ENCODE results near the gene PI4KA.

Gene PI4KA

GRCh38 chr22:20792221-20792965 is 66.2 kb downstream of the PI4KA start:
- no peak for DNase-seq

- no peak for DNase-seq
Measured at GRCh38 chr22:20788627-20789344, 69.8 kb downstream of the PI4KA start.

DNA sequence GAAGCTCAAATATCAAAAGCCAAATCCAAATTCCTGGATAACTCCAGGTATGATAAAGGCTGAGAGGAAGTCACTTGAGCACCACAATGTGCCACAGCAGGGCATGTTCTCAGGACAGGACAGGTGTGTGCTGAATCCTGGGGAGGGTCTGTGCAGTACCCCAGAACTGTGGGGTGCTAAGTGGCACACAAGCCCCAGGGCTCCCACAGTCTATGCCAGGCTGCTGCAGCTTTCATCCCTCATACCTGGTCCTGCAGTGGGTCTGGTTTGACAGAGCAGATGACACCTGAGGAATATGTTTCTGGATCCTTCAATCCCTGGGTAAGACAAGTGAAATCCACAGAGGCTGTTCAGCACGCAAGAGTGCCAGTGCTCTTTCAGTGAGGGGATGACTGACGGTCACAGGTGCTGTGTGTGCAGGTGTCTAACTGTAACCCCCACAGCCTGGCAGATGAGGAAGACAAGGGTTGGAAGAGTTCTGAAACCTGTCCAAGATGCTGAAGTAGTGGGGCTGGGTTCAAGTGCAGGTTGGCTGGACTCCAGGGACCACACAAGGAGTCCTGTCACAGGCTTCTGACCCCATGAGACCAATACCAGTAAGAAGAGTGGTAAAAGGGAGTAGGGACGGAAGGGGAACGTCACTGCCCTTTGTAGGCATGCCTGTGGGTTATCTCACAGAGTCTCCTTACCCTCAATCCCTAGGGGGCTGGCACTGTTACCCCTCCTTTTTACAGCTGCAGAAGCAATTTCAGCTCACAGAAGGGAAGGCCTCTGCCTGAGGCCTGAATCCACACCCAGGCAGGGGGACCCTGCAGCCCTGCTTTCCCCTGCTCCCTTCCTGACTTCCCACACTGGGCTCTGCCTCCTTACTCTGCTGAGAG is 70.6 kb downstream of the PI4KA start:
- DNase-seq: no peak

DNA sequence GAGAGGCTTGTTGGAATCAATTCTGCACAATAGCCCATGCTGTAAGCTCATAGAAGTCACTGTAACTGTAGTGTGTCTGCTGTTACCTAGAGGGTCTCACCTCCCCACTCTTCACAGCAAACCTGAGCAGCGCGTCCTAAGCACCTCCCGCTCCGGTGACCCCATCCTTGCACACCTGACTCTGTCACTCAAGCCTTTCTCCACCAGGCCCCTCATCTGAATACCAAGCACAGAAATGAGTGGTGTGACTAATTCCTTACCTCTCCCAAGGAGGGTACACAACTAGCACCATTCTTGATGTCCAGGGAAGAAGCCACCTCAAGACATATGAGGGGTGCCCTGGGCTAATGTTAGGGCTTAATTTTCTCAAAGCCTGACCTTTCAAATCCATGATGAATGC is 71.4 kb downstream of the PI4KA start:
- DNase-seq: no peak

DNA sequence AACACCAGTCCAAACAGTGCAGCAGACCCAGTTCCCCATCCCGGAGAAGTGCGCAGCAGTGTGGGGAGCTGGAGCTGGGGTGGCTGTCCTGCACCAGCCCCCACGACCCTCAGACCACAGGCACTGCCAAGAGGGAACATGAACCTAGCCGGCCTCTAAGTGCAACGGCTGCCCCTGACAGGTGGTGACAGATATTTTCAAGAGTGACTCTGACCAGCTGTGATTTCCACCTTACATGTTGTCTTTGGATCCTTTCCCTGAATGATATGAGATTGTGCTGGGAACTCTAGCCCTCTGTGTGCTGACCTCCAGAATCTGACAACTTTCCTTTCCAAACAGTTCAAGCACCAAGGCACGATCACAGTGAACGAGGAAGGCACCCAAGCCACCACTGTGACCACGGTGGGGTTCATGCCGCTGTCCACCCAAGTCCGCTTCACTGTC is 72.1 kb downstream of the PI4KA start:
- no peak for DNase-seq

DNA sequence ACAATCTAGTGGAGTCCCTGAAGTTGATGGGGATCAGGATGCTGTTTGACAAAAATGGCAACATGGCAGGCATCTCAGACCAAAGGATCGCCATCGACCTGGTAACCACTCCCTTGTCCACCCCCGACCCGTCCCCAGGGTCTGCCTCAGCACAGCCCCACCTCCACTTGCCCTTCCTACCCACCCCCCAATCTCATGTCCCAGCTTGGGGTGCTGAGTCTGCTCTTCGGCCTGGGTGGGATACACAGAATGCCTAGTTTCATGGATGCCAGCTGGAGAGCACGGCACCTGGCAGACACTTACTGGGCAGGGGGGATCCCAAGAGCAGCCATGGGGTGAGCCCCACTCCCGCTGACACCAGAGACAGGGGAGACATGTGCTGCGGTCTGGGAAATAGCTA is 72.6 kb downstream of the PI4KA start:
- DNase-seq: no peak

- DNase-seq: no peak
Measured at GRCh38 chr22:20785415-20785814, 73.2 kb downstream of the PI4KA start.

- peak; percentile 46 for DNase-seq
Measured at GRCh38 chr22:20783844-20784723, 74.5 kb downstream of the PI4KA start.

- DNase-seq: no peak
Measured at GRCh38 chr22:20783300-20783673, 75.3 kb downstream of the PI4KA start.

GRCh38 chr22:20782596-20783299 is 75.9 kb downstream of the PI4KA start:
- DNase-seq: no peak

GRCh38 chr22:20782083-20782482 is 76.5 kb downstream of the PI4KA start:
- DNase-seq: no peak

DNA sequence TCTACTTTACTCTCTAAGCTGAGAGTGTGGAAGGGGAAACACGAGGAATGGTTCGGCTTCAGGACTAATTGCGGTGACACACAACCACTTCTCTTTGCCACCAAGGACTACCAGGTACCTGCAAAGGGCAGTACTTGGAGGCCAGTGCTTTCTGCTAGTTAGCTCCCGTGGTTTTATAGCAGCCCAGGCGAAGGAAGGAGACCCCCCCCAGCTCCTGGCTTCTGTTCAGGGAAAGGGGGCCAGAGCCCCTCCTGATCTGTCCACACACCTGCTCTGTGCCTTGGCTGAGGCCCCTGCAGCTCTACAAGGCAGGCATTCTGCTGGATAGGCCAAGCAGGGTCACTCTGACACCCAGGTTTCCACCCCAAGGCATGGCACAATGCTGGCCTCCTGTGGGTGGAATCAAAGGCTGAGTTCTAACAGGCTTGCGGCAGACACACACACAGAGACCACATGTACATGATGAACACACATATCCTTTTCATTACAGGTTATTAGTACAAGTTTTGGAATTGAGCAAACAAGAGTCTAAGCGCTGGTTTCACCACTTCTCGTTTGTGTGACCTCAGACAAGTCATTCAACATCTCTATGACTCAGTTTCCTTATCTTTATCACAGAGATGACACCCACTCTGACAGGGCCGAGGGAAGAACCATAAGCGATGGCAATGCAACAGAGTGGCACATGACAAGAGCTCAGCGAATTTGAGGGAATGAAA is 77.2 kb downstream of the PI4KA start:
- DNase-seq: no peak

GRCh38 chr22:20779818-20780158 is 78.8 kb downstream of the PI4KA start:
- no peak for DNase-seq

DNA sequence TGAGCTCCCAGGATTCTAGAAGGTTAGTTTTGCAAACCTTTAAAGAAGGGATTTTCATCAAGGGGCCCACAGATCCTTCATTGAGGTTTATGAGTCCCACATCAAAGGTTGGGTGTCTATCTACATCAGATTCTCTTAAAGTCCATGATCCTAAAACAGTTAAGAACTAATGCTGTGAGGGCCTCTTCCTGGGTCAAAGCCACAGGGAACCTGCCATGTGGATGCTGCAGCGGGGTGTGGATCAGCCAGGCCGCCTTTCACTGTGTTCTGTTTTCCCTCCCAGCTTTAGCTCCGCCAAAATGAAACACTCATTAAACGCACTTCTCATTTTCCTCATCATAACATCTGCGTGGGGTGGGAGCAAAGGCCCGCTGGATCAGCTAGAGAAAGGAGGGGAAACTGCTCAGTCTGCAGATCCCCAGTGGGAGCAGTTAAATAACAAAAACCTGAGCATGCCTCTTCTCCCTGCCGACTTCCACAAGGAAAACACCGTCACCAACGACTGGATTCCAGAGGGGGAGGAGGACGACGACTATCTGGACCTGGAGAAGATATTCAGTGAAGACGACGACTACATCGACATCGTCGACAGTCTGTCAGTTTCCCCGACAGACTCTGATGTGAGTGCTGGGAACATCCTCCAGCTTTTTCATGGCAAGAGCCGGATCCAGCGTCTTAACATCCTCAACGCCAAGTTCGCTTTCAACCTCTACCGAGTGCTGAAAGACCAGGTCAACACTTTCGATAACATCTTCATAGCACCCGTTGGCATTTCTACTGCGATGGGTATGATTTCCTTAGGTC is 79.4 kb downstream of the PI4KA start:
- DNase-seq: no peak

GRCh38 chr22:20777420-20778177 is 81.0 kb downstream of the PI4KA start:
- peak; percentile 28 for DNase-seq

DNA sequence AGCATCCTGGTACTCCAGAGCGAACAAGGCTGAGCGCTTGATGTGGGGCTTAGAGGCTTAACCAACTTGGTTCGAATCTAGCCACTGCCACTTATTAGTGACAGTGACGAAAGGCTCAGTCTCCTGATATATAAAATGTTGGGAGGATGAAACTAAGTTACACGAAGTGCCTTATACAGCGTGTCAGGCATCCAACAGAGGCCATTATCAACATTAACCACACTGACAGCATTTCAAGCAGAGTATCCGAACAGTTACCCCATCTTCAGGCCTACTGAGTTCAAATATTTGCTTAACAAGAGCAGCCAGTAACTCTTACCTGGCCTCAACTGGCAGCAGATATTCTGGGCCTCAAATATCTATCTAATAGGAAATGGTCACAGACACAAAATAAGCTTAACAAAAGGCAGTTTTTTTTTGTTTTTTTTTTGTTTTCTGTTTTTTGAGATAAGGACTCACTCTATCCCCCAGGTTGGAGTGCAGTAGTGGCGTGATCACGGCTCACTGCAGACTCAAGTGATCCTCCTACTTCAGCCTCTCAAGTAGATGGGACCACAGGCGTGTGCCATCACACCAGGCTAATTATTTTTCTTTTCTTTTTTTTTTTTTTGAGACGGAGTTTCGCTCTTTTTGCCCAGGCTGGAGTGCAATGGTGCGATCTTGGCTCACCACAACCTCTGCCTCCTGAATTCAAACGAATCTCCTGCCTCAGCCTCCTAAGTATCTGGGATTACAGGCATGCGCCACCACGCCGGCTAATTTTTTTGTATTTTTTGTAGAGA is 81.8 kb downstream of the PI4KA start:
- DNase-seq: no peak

GRCh38 chr22:20775342-20775895 is 83.2 kb downstream of the PI4KA start:
- DNase-seq: no peak

DNA sequence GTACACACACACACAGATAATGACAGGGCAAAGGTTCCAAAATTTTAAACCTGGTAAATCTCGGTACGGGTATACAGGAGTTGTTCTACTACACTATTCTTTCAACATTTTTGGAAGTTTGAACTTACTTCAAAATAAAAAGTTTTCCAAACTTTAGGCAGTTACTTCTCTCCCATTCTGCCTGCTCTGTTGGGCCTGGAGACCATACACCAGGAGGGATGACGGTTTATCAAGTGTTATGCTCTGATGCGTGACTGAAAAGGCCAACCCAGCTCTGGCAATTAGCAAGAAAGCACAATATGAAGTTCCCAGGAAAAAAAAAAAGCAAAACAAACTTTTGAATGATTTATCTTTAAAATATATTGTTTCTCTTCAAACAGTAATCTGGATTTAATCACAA is 83.7 kb downstream of the PI4KA start:
- no peak for DNase-seq
